Stimulated activated CD4-positive, alpha-beta T cell treated with anti-CD3 and anti-CD28 coated beads, TNF-alpha, amount 100 ng/mL, for 24 hours (primary cell): Measurements from ENCODE around the gene C14orf132.

Source experiments
- DNase-seq, 3 experiments: peaks; one replicate each; pipeline ENCODE4 v3.0.0-alpha.2; 2020; ENCODE audit warnings: low read depth in 3 of 3

C14orf132 gene

DNA sequence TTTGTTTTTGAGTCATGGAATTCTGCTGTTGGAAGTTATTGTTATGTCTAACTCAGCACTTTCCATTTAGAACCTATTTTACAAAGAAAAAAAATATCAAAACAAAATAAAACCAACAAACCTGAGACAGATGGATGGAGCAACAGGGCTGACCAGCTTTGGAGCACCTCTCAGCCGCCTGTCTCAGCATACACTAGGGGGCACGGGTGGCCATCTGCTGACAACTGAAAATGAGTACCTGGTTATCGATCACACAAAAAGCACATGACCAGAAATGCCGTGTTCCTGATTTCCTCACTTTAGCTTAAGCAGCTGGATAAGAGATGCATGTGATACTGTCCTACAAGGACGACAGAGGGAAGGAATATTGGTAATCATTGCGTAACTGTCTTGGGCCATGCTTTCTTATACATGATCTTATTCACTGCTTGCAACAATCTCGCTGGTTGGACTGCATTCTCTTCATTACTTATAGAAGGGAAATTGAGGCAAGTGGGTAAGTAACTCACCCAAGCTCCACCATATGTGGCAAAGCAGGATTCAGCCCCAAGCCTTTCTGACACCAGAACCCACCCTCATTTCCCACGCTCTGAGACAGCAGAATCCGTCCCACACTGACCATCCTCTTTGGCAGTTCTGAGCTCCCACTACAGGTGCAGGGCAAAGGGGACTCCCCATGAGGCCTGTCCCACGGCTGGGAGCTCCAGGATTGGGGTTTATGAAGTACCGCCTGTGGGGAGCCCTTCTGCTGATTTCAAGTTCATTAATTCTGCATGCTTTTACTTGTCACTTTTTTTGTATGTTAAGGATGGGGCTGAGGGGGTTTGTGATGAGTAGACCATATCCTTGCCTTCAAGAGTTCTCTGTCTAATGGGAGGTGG is 43.5 kb downstream of the C14orf132 start:
- no peak for DNase-seq

DNA sequence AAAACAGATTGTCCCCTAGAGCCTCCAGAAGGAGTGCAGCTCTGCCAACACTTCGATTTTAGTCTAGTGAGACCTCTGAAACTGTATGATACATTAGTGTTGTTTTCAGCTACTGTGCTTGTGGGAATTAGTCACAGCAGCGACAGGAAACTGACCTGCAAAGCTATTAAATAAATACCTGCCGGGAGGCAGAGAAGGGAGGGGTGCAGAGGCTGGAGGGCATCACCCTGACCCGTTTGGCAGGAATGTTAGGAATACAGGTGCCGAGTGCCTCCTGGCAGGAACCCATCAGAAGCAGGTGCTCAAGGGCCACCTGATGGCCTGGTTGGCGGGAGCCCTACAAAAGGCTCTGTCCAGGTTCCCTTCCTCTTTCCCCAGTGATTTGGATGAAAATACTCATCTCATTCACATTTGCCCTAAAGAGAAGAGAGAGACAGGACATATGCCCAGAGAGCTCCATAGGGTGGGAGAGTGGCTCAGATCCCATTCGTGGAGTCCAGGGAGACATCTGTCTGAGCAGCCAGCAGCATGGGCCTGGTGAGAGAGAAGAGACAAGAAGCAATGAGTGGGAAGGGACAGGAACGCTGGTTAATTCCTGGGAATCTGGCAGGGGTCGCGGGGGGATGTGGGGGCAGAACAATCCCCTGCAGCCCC is 44.6 kb downstream of the C14orf132 start:
- no peak for DNase-seq

DNA sequence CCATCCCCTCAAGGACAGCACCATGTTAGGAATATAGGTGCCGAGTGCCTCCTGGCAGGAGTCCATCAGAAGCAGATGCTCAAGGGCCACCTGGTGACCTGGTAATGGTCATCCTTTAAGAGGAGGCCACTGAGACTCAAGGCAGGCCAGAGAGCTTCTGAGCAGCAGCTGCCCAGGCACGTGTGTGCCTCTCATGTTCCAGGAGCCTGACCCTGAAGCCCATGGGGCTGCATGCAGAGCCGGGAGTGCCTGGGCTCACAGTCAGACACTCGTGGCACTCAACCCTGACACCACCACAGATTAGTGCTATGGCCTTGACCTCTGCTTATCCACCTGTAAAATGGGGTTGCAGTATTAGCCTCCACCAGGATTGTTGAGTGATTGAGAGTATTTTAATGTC is 45.6 kb downstream of the C14orf132 start:
- DNase-seq: no peak

DNA sequence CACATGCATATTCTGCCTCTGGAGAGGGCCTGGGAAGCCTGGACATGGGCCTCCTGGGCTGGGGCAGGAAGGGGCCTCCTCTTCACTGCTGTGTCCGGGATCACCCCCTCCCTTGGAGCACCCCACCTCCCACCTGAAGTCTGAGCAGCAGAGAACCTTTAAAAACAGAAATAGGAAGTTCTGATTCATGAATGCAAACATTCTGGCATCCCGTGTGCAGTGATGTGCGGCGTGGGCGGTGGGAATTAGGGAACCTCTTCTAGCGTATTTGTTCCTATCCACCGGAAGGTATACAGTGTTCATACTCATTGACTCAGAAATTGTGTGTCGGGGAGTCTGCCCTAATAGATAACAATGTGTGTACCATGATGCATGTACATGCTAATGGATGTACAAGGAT is 46.2 kb downstream of the C14orf132 start:
- DNase-seq: no peak

DNA sequence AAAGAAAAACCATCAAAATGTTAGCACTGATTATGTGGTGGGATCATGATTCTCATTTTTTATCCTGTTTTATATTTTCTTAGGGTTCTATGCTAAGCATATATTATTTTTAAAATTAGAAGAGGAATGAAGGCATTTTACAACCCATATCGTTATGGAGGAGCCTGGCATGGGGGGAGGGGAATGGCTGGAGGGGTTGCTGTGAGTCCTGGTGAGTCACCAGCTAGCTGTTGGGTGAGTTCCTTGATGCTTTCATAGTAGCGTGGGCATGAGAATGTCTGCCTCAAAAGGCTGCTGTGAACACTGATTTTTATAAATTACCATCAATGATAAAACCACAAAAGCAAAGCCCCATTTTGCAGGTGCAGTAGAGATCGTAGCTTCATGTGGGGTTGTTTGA is 46.9 kb downstream of the C14orf132 start:
- no peak for DNase-seq

DNA sequence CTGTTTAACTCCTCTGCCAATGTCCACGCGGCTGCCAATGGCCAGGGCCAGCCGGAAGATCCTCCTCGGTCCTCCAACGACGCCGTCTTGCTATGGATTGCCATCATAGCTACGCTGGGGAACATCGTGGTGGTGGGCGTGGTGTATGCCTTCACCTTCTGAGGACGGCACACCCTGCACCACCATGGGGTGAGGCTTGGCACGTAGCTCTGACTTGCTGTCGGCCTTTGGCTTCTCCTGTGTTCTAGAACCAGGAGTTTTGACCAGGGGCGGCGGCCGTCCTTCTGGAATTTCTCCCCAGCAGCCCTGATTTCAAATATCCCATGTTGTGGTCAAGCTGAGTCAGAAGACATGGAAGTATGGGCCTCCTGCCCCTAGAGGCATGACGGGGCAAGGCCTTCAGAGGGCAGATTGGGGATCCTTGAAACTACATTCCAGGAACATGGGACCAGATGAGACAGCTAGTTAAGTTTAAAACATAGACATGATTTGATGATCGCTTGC is 47.5 kb downstream of the C14orf132 start:
- DNase-seq: no peak

DNA sequence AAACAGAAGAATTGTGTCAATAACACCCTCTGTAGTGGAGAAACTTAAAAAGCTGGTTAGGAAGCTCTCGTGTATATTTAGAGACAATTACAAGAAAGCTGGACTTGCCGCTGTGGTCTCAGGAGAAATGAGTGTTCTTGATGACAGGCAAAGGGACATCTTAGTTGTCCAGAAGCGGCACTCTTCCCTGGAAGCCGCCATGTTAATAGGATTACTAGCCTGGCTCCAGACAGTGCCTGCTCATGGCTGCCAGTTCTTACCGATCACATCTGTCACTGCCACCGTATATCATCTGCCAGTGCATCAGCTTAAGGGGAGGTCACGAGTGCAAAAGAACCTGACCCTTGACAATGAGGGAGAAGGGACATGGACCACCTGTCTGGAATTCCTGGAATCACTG is 48.9 kb downstream of the C14orf132 start:
- DNase-seq: no peak

DNA sequence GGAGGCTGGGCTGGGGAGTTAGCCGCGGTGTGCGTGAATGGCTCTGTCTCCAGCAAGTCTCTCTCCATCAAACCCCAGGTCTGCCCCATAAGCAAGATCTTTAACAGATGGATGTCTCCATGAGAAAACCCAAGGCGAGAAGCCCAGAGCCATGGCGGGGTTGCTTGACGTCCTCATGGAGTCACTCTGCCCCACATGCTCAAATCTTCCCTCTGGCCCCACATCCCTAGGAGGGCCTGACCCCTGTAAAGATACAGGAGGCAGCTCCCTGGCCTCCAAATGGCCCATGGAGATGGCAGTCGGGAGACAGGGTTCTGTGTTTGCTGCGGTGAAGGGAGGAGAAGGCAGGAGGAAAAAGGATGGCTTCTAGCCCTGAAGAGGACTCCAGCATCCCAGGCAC is 49.3 kb downstream of the C14orf132 start:
- DNase-seq: no peak

DNA sequence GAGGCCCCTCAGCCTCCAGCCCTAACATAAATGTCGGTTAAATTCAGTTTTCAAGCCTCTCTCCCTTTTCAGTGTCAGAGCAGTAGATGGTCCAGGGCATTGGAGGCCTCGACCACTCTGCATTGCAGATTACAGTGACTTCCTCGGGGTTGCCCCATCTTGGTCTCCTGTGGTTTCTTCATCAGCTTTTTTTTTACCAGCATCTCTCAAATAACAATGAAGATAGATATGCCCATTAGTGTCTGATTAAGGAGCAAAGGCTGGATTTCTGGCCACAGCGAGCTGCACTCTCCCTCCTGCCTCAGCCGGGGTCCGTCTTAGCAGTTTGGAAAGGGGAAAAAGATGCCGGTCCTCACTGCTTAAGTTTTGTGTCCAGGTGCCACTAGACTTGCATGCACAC is 49.7 kb downstream of the C14orf132 start:
- DNase-seq: no peak

DNA sequence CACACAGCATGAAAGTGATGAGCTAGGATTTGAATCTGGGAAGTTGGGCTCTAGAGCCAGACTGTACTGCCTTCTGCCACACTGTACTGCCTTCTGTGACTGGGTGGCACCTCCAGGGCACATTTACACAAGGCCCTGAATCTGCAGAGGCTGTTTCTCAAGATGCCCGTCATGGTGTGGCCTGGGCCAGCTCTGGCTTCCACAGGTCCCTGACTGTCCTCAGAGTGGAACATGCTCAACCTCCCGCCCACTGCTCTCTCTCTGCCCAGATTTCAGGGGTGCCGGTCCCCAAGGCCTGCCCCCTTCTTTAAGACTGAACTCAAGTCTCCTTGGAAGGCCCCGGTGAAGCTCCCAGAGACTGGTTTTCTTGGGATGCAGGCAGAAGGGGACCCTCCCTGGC is 50.2 kb downstream of the C14orf132 start:
- DNase-seq: no peak

DNA sequence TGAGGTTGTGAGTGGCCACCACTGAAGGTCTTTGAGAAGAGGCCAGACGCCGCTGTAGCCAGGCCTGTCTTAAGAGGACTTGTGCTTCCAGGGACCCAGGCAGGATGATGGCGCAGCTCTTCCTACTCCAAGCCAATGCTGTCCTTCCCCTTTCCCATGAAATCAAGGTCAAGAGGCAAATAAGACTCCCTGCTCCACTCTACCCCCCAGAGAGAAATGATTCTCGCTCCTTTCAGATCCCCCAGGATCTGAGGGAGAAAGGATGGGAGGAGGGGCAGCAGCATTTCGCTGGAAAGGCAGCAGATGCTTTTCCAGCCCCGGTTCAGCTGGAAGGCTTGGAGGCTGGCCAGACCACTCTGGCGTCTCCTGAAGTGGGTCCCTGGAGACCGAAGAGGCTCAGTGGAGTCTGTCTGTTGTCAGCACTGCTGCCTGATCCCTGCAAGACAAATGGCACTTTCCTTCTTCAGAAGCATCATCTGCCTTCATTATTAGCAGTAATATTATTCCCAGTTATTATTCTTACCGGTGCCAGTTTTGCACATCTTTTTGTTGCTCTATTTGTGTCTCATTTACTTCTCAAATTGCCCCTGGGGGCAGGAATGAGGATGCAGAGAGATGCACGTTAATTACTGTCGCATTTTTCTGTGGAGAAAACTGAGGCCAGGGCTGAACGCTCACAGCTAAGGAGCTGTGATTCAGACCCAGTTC is 51.4 kb downstream of the C14orf132 start:
- DNase-seq: no peak

DNA sequence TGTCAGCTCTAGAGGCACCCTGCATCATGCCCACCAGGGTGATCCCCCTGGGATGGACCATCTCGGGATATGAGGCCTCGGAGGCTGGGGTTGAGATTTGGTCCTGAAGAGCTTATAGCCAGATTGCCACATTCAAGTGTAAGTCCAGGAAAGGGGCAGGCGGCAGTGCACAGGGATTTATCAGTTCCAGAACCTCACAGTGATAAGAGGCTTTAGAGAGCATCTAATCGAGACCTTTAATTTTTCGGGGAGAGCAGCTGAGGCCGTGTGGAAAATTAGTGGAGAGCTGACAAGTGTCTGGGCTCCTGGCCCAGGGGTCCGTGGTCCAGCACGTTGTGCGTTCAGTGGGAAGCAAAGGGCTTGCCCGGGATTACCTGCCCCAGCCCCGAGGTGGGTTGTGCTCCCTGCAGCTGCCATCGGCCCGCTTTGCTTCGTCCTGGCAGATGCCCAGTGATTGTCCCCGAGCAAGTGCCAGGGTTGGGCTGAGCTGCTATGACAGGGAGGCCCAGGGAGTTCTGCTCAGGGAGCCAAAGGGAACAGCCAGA is 52.1 kb downstream of the C14orf132 start:
- DNase-seq: no peak

DNA sequence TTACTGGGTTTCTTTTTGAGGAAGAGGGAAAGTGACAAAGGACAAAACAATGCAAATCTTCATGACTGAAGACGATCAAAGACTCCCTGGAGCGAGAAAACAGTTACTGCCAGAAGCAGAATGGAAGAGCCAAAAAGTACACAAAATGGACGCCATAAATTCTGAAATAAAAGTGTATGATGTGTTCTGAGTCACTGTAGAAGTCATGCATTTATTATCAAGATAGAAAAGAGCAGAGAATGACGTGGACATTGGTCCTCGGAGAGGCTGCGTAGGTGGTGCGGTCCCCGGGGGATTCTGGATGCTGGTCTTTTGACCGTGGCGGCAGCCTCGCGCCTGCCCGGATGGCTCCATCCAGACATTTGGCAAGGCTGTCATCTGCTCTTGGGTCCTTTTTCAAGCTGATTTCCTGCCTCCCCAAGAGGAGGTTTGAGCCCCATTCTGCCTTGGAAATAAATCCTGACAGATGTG is 52.8 kb downstream of the C14orf132 start:
- DNase-seq: no peak

DNA sequence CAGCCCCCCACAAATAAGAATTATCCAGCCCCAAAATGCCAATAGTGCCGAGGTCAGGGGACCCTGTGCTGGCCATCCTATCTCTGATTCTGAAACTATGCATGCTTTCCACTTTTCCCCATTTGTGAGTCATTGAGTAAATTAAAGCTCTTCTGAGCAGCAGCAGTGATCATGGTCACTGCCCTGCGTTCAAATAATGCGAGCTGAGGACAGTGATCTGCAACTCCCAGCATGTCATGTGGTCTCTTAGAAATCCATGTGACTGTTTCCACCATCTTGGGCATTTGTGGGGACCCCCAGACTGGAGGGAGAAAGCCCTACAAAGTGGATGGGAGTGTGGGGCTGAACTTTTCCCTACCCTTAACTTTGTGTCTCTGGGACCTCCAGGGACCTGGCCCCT is 53.8 kb downstream of the C14orf132 start:
- DNase-seq: no peak

DNA sequence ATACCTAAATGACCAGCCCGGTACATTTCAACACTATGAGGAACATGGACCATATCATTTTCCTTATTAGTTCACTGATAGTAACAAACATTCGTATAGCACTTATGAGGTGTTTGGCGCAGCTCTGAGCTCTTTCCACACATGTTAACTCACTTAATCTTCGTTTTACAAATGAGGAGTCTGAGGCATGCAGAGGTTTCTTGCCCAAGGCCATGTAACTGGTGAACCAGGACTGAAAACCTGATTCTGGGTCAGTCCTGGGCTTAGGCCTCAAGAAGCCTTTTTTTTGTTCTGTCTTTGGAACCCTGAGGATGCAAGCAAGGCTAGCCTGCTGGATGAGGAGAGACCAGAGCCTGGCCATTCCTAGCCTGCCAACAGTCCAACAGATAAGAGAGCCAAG is 55.0 kb downstream of the C14orf132 start:
- no peak for DNase-seq

DNA sequence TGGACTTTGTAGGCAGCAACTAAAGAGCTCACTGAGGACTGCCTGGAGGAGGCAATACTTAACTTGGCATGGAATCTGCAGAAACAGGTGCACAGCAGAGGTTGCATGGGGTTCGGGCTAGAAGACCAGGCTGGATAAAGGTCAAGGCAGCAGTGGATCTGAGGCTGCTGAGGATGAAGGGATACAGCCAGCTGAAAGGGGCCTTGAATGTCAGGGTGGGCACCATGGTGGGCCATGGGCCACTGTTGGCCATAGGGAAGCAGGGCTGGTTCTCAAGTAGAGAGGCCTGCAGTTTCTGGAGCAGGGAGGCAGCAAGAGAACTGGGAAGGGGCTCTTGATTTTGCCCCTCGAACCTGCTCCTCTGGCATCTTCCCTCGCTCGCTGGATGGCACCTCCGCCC is 55.5 kb downstream of the C14orf132 start:
- DNase-seq: no peak

DNA sequence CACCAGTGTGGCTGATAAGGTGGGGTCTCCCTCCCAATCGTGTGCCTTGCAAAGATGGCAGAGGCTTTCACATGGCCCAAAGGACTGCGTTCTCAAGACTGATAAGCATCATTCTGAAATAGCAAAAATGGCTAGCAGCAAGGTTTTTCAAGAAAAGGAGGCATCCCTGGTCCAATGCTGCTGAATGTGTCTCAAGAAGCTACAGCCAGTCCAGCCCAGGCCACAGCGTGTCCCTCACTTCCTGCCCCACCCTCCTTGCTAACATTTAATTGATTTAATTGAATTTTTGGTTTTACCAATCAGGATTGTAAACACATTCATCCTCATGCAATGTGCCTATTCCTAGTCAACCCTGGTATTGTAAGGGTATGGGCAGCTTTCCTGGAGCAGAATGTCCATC is 55.9 kb downstream of the C14orf132 start:
- DNase-seq: no peak

DNA sequence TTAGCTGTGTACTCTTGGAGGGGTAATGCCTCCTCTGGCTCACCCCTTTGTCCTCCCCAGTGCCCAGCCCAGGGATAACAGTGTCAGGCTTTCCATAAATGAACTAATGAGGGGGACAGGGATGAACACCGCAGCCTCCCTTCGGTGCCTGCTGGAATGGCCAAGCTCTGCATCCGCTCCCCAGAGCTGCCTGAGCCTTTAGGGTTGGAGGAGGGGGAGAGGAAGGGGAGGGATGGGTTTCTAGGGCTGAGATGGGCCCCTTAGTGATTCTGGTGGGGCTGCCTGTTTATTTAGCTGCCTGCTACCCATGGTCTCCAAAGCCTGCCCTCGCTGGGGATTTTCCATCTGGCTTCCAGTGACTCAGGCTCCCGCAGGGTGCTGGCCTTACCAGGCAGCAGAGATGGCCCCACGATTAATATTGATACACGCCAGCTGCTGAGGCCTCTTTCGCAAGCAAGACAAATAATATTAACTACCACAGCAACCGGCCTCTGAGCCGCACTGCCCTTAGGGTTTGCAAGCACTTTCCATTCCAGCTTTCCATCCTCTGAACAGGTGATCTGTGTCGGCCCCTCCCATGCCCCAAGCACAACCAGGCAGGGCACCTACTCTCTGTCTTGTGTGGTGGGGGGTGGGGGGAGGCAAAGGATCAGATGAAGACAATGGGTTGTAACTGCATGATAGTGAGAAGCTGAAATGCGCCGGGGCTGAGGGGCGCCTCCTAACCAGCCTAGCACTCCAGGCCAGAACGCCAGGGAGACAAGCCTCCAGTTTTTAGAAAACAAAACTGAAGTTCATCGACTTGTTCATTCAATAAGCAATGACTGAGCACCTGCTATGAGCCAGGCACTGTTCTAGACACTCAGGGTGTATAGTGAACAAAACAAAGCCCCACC is 56.7 kb downstream of the C14orf132 start:
- no peak for DNase-seq

DNA sequence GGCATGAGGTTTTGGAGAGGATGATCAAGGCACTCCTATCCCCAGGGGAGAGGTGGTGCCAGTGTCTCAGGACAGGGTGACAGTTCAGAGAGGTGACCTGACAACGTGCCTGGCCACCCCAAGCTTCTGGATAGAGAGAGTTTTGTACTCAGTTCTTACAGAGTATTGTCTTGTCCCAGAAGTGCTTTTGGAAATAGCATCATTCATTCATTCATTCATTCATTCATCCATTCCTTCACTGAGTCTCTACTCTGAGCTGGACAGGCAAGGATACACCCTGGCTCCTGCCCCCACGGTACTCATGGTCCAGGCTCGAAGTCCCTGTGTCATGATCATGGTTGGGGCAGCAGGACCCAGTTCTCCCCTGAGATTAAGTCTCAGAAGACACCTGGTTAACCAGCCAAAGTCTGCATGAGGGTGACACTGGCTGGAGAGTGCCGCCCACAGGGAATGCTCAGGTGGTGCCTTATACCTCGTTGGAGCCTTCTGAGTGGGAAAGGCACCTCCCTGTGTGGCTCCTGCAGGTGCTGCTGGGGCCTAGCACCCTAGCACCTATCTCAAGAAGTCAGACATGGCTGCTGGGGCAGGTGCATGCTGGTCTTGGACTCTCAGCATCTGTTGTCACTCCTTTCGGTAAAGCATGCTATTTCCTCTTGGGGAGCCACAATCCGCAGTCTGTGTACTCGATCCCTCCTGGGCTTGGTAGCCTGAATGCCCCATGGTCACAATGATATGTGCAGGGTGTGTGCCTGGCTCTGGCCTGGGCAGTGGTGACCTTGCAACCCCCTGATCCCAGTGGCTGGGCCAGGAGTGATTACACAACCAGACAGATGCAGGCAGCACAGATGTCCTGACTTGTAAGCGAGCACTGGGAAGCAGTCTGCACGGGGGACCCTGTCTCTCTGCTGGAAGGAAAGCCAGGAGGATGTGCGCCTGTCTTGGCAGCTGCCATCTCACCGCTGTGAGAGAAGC is 57.8 kb downstream of the C14orf132 start:
- no peak for DNase-seq

DNA sequence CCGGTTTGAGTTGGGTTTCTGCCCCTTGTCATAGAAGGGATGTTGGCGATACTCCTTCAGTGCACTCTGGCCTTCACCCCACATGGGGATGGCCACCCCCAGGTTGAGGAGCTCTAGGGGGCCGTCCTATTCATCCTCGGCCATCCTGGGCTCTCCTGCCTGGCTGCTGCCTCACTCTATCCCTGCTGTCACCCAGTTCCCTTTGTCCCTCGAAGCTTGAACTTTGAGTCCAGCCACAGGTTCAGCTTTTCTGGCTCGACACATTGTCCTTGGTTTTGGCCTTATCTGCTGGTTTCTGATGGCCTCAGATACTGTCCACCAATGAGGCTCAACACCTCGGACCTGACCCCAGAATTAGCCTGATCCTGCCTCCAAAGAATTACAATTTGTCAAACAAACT is 58.6 kb downstream of the C14orf132 start:
- DNase-seq: no peak
